Activated T-helper 9 cell treated with anti-CD3 and anti-CD28 coated beads, Interleukin-2, amount 50 U/mL, for 16 hours (primary cell): ENCODE results near the gene THOC6.
A peak's percentile ranks its signal among the peaks of the same experiment; 100 is the strongest.
"Not testable (repeated sequence)": the region's sequence is repeated elsewhere in the genome, so short reads cannot be mapped to it uniquely, and the experiment has no call there.

ENCODE experiments used
- DNase-seq: peaks from one replicate; pipeline ENCODE4 v3.0.0-alpha.2; 2020; ENCODE audit warnings: low read depth

Gene THOC6

DNA sequence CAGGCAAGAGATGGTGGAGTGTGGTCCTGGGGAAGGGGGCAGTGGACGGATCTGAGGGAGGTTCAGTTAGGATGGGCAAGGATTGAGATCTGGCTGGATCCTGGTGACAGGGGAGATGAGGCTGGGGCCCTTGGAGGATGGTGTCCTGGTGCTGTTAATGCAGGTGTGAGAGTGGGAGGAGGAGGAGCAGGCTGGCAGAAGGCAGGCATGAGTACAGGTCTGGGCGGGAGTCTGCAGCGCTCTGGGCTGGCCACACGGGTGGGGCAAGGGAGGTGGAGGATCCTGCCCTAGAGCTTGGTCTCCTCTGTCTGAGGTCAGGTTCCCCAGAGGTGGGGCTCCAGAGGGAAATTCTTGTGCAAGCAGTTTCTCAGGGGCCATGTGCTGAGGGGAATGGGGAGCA lies 48.3 kb downstream of the THOC6 start:
- not testable (repeated sequence) for DNase-seq

DNA sequence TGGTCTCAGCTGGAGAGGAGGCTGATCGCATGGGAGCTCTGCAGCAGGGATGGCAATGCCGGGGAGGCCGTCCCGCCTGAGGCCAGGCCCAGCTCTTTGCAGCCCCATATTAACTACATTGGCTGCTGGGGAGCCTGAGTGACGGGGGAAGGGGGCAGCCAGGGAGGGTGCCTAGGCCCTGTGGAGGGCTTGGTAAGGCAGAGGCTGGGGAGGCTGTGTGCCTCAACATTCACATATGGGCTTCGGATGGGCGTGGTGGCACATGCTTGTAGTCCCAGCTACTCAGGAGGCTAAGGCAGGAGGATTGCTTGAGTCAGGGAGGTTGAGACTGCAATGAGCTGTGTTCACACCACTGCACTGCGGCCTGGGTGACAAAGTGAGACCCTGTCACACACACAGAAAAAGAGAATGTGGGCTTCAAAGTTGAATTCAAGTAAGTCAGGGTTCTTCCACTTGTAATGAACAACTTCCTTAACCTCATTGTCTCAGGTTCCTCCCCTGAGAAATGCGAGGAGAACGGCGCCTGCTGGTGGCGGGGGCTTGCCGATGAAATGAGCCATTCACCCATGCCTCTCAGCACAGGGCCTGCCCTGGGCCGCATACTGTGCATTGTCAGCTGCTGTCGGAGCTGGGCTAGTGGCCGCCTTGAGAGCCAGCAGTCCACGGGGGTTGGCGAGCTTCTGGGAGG lies 48.9 kb downstream of the THOC6 start:
- DNase-seq, result not testable (repeated sequence)

DNA sequence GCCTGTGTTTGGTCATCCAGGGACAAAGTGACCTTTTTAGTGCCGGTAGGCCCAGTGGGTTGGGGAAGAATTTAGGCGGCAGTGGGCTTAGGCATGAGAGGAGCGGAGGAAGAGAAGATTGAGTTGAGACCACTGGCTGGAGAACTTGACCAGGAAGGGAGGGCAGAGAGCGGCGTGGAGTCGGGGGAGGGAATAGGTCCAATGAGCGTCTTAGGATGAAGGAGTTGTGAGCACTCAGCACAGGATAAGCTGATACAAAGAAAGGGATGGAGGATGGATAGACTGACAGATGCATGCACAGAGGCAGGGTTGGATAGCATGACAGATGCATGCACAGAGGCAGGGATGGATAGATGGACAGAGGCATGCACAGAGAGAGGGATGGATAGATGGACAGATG lies 49.6 kb downstream of the THOC6 start:
- no peak for DNase-seq

DNA sequence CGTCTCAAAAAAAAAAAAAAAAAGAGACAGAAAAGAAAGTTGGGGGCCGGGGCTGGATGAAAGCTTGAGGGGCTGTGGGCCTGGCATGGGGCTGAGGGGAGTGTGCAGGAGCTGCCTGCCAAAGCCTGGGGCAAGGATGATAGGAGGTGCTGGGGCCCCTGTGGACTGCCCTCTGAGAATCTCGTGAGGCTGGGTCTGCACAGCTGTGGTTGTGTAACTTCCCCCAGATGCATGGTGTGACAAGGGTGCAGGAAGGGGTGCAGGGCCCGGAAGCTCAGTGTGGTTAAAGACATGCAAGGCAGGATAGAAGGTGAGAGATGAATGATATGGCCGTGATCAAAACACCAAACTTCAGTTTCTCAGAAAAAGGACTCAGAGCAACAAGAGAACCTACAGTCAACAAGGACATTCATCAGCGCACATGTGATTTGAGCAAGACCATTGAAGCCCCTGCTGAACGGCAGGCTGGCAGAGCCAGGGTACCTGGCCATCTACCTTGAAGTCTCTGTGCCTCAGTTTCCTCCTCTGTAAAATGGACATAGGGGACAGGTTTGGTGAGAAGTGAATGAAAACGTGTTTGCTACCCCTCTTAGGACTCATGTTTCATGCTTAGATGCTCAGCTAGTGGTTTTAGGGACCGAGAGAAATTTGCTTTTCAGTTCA lies 51.2 kb downstream of the THOC6 start:
- DNase-seq, result peak; percentile 69

DNA sequence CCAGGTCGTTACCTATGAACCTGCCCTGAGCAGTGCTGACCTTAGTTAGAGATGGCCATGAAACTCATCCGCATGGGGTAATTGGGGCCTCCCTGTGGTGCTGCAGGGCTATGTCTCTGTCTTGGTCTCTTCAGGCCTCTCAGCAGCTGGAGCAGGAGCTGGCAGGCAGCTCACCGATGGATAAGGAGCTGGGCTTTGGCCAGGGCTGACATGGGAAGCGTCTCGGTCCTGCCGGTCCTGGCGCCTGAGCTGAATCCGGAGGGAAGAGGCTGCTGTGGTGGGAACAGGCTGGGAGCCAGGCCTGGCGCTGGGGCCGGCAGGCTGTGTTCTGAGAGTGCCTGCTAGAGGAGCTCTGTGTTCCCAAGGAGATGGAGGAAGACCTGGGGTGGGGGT lies 51.7 kb downstream of the THOC6 start:
- no peak for DNase-seq

DNA sequence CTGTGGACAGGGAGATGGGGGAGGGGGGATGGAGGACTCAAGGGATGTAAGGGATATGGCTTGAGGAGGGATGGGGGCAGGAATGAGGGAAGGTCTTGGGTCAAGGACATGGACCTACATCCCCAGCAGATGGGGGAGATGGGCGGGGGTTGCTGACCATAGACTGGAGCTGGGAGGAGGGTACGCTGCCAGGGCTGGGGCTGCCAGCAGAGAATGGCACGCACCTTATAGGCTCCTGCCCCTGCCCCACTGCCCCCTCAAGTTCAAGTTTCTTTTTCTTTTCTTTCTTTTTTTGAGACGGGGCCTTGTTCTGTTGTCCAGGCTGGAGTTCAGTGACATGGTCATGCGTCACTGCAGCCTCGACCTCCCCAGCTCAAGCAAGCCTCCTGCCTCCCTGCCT lies 52.1 kb downstream of the THOC6 start:
- not testable (repeated sequence) for DNase-seq

DNA sequence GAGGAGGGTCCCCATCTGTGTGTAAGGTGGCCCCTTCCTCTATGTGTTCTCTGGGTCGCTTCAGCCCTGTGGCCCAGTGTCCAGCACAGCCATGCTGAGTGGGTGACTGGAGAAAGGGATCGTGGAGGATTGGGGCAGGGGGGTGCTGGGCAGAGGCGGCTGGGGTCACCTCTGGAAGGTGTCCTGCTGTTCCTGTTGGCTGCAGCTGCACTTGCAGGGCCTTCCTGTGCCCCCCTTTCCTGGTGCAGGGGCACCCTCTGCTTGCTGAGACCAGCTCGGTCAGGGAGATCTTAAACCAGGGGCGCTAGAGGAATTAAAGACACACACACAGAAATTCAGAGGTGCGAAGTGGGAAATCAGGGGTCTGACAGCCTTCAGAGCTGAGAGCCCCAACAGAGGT lies 52.7 kb downstream of the THOC6 start:
- DNase-seq, result no peak
